ENCODE data around the gene LBH. TPM values are rescaled to one million over a fixed set of nuclear protein-coding genes. Genes with fewer than 3 reads are reported as not detected.

The LBH gene
- total RNA-seq, 2 experiments from 2014 or later: 3.0 to 3.7 TPM

DNA sequence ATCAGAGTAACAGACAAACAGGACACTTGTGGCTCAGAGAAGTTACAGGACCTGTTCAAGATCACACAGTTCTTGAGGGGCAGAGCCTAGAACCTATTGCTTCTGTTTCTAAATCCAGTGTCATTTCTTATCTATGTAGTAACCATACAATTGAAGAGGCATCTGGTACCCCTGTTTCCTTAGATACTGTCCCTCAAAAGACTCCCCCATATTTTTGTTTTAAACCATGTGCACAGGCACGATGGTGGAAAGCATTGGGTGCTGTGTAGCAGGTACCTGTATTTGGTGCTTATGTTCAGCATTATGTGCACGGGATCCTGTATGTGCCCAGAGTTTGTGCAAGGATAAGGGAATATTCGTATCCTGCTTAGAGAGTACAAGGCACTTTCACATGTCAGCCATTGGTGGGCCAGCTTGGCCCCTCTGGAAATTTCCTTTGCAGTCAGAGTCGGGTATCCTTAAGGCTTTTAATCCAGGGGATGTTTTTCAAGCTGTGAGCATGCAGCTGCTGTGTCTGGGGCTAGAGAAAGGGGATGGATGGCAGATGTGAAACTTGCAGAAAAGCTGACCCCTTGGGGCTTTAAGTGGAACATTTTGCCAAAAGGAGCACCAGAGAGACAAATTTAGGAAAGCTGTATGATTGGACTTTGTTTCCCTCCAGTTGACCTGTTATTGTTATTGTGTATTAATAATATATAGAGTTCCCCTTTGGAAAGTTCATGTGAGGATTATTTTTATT, 2.1 kb downstream of the LBH start:
- no peaks in the 10 kb centered on the region for H4K20me1 ChIP-seq (ENCODE audit: insufficient read depth, low read length)
- intact Hi-C loops (cut with micrococcal nuclease; ENCODE audit: unreplicated experiment): no loop called here
- no peaks in the 10 kb centered on the region for H3K9me2 ChIP-seq (ENCODE audit: insufficient read depth, low read length)
- no peak overlapping the region for H3K4me3 ChIP-seq (ENCODE audit: low read depth, low read length, poor library complexity, severe bottlenecking)
- no peaks in the 10 kb centered on the region for H3K9me3 ChIP-seq (ENCODE audit: low read length)
- ChIA-PET POLR2A (interaction anchor here (0.6 to 1.0 kb wide), 2 partner anchors 8 to 199 kb away, joined by 3 read pairs; no protein-coding TSS in a partner anchor), CTCF (ENCODE audit: unreplicated experiment) (interaction anchor here (0.6 to 2.3 kb wide), 2 partner anchors 102 to 129 kb away, joined by 4 to 9 read pairs; no protein-coding TSS in a partner anchor)
- no TSS peak for BruUV-seq (replicated peaks)
- H3K27ac ChIP-seq (ENCODE audit: low read depth, low read length, poor library complexity, severe bottlenecking): no peak overlapping the region
- H3K79me2 ChIP-seq (ENCODE audit: insufficient read depth, low read depth, low read length): no peaks in the 10 kb centered on the region
- no peak overlapping the region for H3K4me2 ChIP-seq (ENCODE audit: low read length)
- no peaks in the 10 kb centered on the region for H3K36me3 ChIP-seq (ENCODE audit: insufficient read depth, low read length)
- H3K4me1 ChIP-seq (ENCODE audit: insufficient read depth, low read length, poor library complexity, severe bottlenecking): peaks cover 21% of the 10 kb centered on the region
- no peak for DNase-seq (ENCODE audit: low spot score)
- TF ChIP-seq, protein P1, sequence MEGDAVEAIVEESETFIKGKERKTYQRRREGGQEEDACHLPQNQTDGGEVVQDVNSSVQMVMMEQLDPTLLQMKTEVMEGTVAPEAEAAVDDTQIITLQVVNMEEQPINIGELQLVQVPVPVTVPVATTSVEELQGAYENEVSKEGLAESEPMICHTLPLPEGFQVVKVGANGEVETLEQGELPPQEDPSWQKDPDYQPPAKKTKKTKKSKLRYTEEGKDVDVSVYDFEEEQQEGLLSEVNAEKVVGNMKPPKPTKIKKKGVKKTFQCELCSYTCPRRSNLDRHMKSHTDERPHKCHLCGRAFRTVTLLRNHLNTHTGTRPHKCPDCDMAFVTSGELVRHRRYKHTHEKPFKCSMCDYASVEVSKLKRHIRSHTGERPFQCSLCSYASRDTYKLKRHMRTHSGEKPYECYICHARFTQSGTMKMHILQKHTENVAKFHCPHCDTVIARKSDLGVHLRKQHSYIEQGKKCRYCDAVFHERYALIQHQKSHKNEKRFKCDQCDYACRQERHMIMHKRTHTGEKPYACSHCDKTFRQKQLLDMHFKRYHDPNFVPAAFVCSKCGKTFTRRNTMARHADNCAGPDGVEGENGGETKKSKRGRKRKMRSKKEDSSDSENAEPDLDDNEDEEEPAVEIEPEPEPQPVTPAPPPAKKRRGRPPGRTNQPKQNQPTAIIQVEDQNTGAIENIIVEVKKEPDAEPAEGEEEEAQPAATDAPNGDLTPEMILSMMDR (conservative IDR thresholded peaks at IDR 0.05; ENCODE audit: low read length): no peak
- no peak for TF ChIP-seq EZH2phosphoT487 (IDR thresholded peaks at IDR 0.05; ENCODE audit: borderline replicate concordance, low read depth, low read length)
- H2AFZ ChIP-seq (ENCODE audit: low read length): no peak overlapping the region

DNA sequence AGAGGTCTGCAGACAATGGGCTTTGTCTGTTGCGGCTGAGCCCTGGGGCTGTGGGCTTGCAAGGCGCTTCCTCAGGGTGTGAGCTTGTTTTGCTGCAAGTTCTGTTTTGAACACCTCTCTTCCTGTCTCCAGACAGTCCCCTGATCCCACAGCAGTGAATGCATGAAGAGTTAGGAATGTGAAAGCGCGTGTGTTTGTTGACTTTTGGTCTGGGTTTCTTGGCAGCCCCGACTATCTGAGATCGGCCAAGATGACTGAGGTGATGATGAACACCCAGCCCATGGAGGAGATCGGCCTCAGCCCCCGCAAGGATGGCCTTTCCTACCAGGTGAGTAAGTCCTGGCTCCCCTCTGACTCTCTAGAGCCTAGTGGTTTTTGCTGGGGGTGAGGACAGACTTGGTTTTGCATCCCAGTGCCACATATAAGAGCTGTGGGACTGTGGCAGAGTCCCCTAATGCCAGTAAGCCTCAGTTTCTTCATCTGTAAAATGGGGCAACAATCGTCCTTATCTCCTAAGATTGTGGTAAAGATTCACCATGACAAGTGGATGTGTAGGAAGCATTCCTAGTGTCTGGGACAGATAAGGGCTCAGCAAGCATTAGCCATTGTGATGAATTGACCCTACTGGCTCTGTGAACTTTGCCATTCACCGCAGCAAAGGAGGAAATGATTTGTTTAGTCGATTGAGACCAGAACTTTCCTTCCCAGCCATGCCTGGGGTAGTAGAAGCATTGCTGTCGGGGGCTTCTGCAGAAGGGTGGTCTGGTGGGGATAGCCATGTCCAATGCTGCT, 3.0 kb downstream of the LBH start:
- no peak overlapping the region for H3K4me3 ChIP-seq (ENCODE audit: low read depth, low read length, poor library complexity, severe bottlenecking)
- no peak overlapping the region for H3K27ac ChIP-seq (ENCODE audit: low read depth, low read length, poor library complexity, severe bottlenecking)
- intact Hi-C loops (cut with micrococcal nuclease; ENCODE audit: unreplicated experiment): no loop called here
- H3K36me3 ChIP-seq (ENCODE audit: insufficient read depth, low read length): no peaks in the 10 kb centered on the region
- CTCF ChIA-PET (ENCODE audit: unreplicated experiment): interaction anchor here (0.6 to 2.3 kb wide), 2 partner anchors 101 to 128 kb away, joined by 4 to 9 read pairs; no protein-coding TSS in a partner anchor
- H3K79me2 ChIP-seq (ENCODE audit: insufficient read depth, low read depth, low read length): no peaks in the 10 kb centered on the region
- H4K20me1 ChIP-seq (ENCODE audit: insufficient read depth, low read length): no peaks in the 10 kb centered on the region
- H3K9me3 ChIP-seq (ENCODE audit: low read length): no peaks in the 10 kb centered on the region
- TF ChIP-seq EZH2phosphoT487 (IDR thresholded peaks at IDR 0.05; ENCODE audit: borderline replicate concordance, low read depth, low read length): no peak
- TF ChIP-seq, protein P1 (conservative IDR thresholded peaks at IDR 0.05; ENCODE audit: low read length): no peak
- H3K4me2 ChIP-seq (ENCODE audit: low read length): no peak overlapping the region
- peaks cover 21% of the 10 kb centered on the region for H3K4me1 ChIP-seq (ENCODE audit: insufficient read depth, low read length, poor library complexity, severe bottlenecking)
- H2AFZ ChIP-seq (ENCODE audit: low read length): no peak overlapping the region
- no TSS peak for BruUV-seq (replicated peaks)
- no peak for DNase-seq (ENCODE audit: low spot score)
- H3K9me2 ChIP-seq (ENCODE audit: insufficient read depth, low read length): no peaks in the 10 kb centered on the region
- POLR2A ChIA-PET: interaction anchor here (0.6 to 1.0 kb wide), 3 partner anchors 9 to 240 kb away, joined by 3 read pairs; no protein-coding TSS in a partner anchor

All from OCI-LY7 (cell line).